Inferior parietal cortex (tissue), 1 donor: ENCODE results near the gene USP17L30.
"Not testable (repeated sequence)": the region's sequence is repeated elsewhere in the genome, so short reads cannot be mapped to it uniquely, and the experiment has no call there.

ENCODE experiments used
- DNase-seq: peaks from one replicate; pipeline ENCODE4 v3.0.0-alpha.2; 2016; ENCODE audit errors: extremely low spot score

USP17L30 gene

GRCh38 chr4:9362829-9363228 is at the start of gene USP17L30:
Gene USP17L30 (plus strand): TSS chr4:9363129. CDS start chr4:9363129, 0 bp downstream.
- not testable (repeated sequence) for DNase-seq

GRCh38 chr4:9324191-9324590 is 38.7 kb upstream of the USP17L30 start:
- not testable (repeated sequence) for DNase-seq

GRCh38 chr4:9324865-9325264 is 38.1 kb upstream of the USP17L30 start, which contains the start of gene USP17L24:
Gene USP17L24 (plus strand): TSS chr4:9325165. CDS start chr4:9325165, 0 bp downstream.
- not testable (repeated sequence) for DNase-seq

DNA sequence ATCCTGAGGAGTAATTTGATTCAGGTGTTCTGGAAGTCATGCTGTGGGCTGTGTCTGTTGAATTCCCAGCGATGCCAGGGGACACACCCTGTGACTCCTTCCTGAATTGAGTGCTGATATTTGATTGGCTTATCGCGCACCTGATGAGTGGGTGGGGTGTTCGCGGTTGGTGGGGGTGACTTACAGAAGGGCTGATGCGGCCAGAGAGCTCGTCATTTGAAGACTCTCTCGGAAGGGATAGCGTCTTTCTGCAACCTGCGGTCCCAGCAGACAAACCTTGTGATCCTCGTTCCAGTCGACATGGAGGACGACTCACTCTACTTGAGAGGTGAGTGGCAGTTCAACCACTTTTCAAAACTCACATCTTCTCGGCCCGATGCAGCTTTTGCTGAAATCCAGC is 33.3 kb upstream of the USP17L30 start, which contains the start of gene USP17L25:
TSS of gene USP17L25 (plus strand) at position 301 of the 400 bp plus-strand sequence. CDS start at position 301, 0 bp downstream.
- not testable (repeated sequence) for DNase-seq

DNA sequence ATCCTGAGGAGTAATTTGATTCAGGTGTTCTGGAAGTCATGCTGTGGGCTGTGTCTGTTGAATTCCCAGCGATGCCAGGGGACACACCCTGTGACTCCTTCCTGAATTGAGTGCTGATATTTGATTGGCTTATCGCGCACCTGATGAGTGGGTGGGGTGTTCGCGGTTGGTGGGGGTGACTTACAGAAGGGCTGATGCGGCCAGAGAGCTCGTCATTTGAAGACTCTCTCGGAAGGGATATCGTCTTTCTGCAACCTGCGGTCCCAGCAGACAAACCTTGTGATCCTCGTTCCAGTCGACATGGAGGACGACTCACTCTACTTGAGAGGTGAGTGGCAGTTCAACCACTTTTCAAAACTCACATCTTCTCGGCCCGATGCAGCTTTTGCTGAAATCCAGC is 28.6 kb upstream of the USP17L30 start, which contains the start of gene USP17L26:
TSS of gene USP17L26 (plus strand) at position 301 of the 400 bp plus-strand sequence. CDS start at position 301, 0 bp downstream.
- DNase-seq, result not testable (repeated sequence)

GRCh38 chr4:9339103-9339502 is 23.8 kb upstream of the USP17L30 start, which contains the start of gene USP17L5:
Gene USP17L5 (plus strand): TSS chr4:9339403. CDS start chr4:9339403, 0 bp downstream.
- DNase-seq, result not testable (repeated sequence)

- not testable (repeated sequence) for DNase-seq
Measured at GRCh38 chr4:9343848-9344247, 19.1 kb upstream of the USP17L30 start, which contains the start of gene USP17L27. Gene USP17L27 (plus strand): TSS chr4:9344148. CDS start chr4:9344148, 0 bp downstream.

DNA sequence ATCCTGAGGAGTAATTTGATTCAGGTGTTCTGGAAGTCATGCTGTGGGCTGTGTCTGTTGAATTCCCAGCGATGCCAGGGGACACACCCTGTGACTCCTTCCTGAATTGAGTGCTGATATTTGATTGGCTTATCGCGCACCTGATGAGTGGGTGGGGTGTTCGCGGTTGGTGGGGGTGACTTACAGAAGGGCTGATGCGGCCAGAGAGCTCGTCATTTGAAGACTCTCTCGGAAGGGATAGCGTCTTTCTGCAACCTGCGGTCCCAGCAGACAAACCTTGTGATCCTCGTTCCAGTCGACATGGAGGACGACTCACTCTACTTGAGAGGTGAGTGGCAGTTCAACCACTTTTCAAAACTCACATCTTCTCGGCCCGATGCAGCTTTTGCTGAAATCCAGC is 14.3 kb upstream of the USP17L30 start, which contains the start of gene USP17L28:
TSS of gene USP17L28 (plus strand) at position 301 of the 400 bp plus-strand sequence. CDS start at position 301, 0 bp downstream.
- DNase-seq, result not testable (repeated sequence)

DNA sequence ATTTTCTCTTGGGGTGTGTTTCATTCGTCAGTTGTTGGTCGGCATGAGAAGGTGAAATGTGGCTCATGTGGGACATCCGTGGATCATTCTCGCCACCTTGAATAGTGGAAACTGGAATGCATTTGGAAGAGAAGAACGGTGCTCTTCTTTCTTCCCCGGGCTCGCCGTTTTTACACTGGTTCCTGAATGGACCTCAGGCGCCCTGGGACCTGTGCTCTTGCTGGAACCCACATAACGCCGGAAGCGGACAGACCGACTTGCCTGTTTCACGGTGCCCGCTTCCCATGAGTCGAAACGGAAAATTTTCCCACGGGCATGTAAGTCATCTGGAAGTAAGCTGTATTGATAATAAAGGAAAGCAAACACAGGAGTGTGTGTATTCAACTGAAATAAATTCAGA is 12.1 kb upstream of the USP17L30 start:
- not testable (repeated sequence) for DNase-seq

- not testable (repeated sequence) for DNase-seq
Measured at GRCh38 chr4:9353338-9353737, 9.6 kb upstream of the USP17L30 start, which contains the start of gene USP17L29. Gene USP17L29 (plus strand): TSS chr4:9353638. CDS start chr4:9353638, 0 bp downstream.

- not testable (repeated sequence) for DNase-seq
Measured at GRCh38 chr4:9379881-9380280, 17.0 kb downstream of the USP17L30 start.

DNA sequence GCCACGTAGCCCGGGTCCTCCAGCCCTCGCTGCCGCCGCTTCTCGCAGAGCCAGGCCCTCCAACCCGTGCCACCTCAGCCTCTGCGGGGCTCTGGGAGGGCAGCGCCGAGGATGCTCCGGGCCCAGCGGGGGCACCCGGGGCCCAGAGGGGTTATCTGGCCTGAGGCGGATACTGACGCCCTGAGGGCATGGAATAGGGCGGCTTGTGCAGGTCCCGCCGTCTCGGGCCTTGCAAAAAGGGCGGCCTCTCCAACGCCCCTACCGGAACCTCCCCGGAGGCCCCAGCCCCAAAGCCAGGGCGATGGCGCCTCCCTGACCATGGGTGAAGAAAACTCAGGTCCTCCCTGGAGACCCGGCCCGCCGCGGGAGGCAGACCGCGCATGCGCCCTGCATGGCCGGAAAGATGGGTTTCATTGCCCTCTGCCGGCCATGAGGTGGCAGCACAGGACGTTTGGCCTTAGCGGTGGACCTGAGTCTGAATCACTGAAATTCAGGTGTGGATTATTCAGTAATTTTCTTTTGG is 18.1 kb downstream of the USP17L30 start:
- not testable (repeated sequence) for DNase-seq

DNA sequence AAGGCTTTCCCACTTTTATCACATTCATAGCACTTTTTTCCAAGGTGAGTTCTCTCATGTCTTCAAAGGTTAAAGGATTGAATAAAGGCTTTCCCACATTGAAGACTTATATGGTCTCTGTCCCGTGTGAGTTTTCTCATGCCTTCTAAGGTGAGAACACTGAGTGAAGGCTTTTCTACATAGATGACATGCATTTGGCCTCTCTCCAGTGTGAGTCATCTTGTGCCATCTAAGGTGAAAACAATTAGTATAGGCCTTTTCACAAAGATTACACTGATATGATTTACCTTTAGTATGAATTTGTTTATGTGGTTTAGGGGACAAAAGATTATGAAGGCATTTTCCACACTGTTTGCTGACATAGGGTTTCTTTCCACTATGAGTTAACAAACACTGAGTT is 21.2 kb downstream of the USP17L30 start:
- no peak for DNase-seq

GRCh38 chr4:9389001-9389400 is 26.1 kb downstream of the USP17L30 start:
- not testable (repeated sequence) for DNase-seq

DNA sequence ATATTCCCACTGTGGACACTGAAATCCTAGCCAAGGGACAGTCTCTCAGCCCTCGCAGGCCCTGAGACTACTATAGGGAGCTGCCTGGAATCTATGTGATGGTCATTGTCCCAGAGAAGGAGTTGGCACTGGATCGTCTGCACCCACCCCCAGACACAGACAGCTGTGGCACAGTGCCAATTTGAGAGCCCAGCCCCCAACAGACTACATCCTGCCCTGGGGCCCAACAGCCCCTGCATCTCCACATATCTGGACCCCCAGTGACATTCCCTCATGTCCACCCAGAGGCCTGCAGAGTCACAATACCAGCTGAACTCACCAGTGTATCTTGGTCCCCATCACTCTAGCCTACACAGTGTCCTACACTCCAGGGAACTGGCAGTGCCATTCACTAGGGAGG is 42.8 kb downstream of the USP17L30 start:
- not testable (repeated sequence) for DNase-seq

GRCh38 chr4:9406491-9406890 is 43.6 kb downstream of the USP17L30 start:
- DNase-seq, result not testable (repeated sequence)

DNA sequence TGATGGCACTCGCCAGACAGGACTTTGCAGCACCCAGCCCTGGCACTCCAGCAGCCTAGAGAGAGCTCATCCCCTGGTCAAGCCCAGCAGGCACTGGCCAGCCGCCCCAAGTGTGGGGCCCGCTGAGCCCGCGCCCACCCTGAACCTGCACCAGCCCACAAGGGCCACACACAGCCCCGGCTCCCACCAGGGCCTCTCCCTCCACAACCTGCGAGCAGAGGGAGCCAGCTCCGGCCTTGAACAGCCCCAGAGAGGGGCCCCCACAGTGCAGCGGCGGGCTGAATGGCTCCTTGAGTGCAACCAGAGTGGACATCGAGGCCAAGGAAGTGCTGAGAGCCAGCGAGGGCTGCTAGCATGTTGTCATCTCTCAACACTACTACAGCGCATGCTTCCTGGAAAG is 46.9 kb downstream of the USP17L30 start:
- no peak for DNase-seq
